SH-SY5Y (cell line): ENCODE results near the gene BTRC.

Experiments used
- GATA2 ChIP-seq: IDR thresholded peaks from 2 replicates; pipeline ENCODE4 v1.6.1; 2011; ENCODE audit warnings: mild to moderate bottlenecking, low read depth, low read length
- GATA3 ChIP-seq: IDR thresholded peaks from 2 replicates; pipeline ENCODE4 v1.6.1; 2011; ENCODE audit warnings: low read depth, mild to moderate bottlenecking, low read length, moderate library complexity

- no peak for TF ChIP-seq GATA3
- no peak for TF ChIP-seq GATA2
These were observed 175.2 kb downstream of the BTRC start for GRCh38 chr10:101529207-101529606.
